H9 (cell line): ENCODE measurements around the gene SWAP70. TPM values are rescaled to one million over a fixed set of nuclear protein-coding genes. Genes with fewer than 3 reads are reported as not detected.

Source experiments
- DNase-seq: peaks from one replicate; pipeline ENCODE4 v3.0.0-alpha.2; 2017
- H2AFZ ChIP-seq: one replicate; pipeline ENCODE4 v1.6.1; 2013; ENCODE audit warnings: mild to moderate bottlenecking, low read length, control low read depth, moderate library complexity
- H2AK5ac ChIP-seq: 2 replicates; pipeline ENCODE4 v1.6.1; 2013; ENCODE audit warnings: low read length, control low read depth, mixed read lengths; ENCODE audit not compliant: insufficient read length
- H2BK120ac ChIP-seq: one replicate; pipeline ENCODE4 v1.6.1; 2013; ENCODE audit warnings: low read depth, mild to moderate bottlenecking, low read length, control low read depth, inconsistent platforms; ENCODE audit not compliant: poor library complexity, severe bottlenecking
- H2BK12ac ChIP-seq: 2 replicates; pipeline ENCODE4 v1.6.1; 2013; ENCODE audit warnings: low read length, control low read depth, mixed read lengths, low read depth; ENCODE audit not compliant: insufficient read length
- H2BK15ac ChIP-seq: 2 replicates; pipeline ENCODE4 v1.6.1; 2013; ENCODE audit warnings: low read depth, low read length, control low read depth
- H2BK20ac ChIP-seq: one replicate; pipeline ENCODE4 v1.6.1; 2013; ENCODE audit warnings: low read depth, mild to moderate bottlenecking, low read length, control low read depth, inconsistent platforms; ENCODE audit not compliant: poor library complexity, severe bottlenecking
- H2BK5ac ChIP-seq: 2 replicates; pipeline ENCODE4 v1.6.1; 2013; ENCODE audit warnings: low read length, control low read depth, mixed read lengths; ENCODE audit not compliant: insufficient read length
- H3K14ac ChIP-seq: 2 replicates; pipeline ENCODE4 v1.6.1; 2013; ENCODE audit warnings: low read length, control low read depth; ENCODE audit not compliant: insufficient read depth
- H3K18ac ChIP-seq: 2 replicates; pipeline ENCODE4 v1.6.1; 2013; ENCODE audit warnings: low read depth, mild to moderate bottlenecking, mixed read lengths, low read length, control low read depth; ENCODE audit not compliant: insufficient read length
- H3K23ac ChIP-seq: 2 replicates; pipeline ENCODE4 v1.6.1; 2013; ENCODE audit warnings: low read length, control low read depth, mixed read lengths, low read depth; ENCODE audit not compliant: insufficient read length
- H3K23me2 ChIP-seq: 2 replicates; pipeline ENCODE4 v1.6.1; 2013; ENCODE audit warnings: low read depth, mild to moderate bottlenecking, mixed read lengths, low read length, control low read depth; ENCODE audit not compliant: insufficient read length, poor library complexity, severe bottlenecking
- H3K27ac ChIP-seq: 2 replicates; pipeline ENCODE4 v1.5.1; 2013; ENCODE audit warnings: low read length, control low read depth, mixed read lengths, low read depth; ENCODE audit not compliant: insufficient read length
- H3K27me3 ChIP-seq: 2 replicates; pipeline ENCODE4 v1.6.1; 2013; ENCODE audit warnings: low read length, control low read depth, inconsistent platforms; ENCODE audit not compliant: insufficient read depth
- H3K4ac ChIP-seq: 2 replicates; pipeline ENCODE4 v1.6.1; 2013; ENCODE audit warnings: low read depth, mild to moderate bottlenecking, control low read depth, inconsistent platforms, low read length, moderate library complexity
- H3K4me1 ChIP-seq: 2 replicates; pipeline ENCODE4 v1.6.1; 2013; ENCODE audit warnings: low read length, control low read depth, inconsistent platforms; ENCODE audit not compliant: insufficient read depth
- H3K4me2 ChIP-seq: 2 replicates; pipeline ENCODE4 v1.6.1; 2013; ENCODE audit warnings: low read length, control low read depth, mixed read lengths; ENCODE audit not compliant: insufficient read length, insufficient read depth
- H3K56ac ChIP-seq: 2 replicates; pipeline ENCODE4 v1.6.1; 2013; ENCODE audit warnings: low read depth, mild to moderate bottlenecking, mixed read lengths, low read length, control low read depth; ENCODE audit not compliant: insufficient read length
- H3K79me1 ChIP-seq: 2 replicates; pipeline ENCODE4 v1.6.1; 2013; ENCODE audit warnings: low read depth, mild to moderate bottlenecking, moderate library complexity, low read length, control low read depth, inconsistent platforms; ENCODE audit not compliant: insufficient read depth, poor library complexity, severe bottlenecking
- H3K79me2 ChIP-seq: 2 replicates; pipeline ENCODE4 v1.6.1; 2013; ENCODE audit warnings: low read length, control low read depth, inconsistent platforms; ENCODE audit not compliant: insufficient read depth
- H3K9ac ChIP-seq: 2 replicates; pipeline ENCODE4 v1.6.1; 2013; ENCODE audit warnings: low read length, control low read depth, mixed read lengths; ENCODE audit not compliant: insufficient read length; ENCODE audit errors: extremely low read depth
- H3K9me3 ChIP-seq: one replicate; pipeline ENCODE4 v1.6.1; 2013; ENCODE audit warnings: low read depth, low read length, inconsistent platforms; ENCODE audit not compliant: control insufficient read depth
- H3T11ph ChIP-seq: one replicate; pipeline ENCODE4 v1.6.1; 2013; ENCODE audit warnings: mild to moderate bottlenecking, low read length, control low read depth, inconsistent platforms
- H4K20me1 ChIP-seq: one replicate; pipeline ENCODE4 v1.6.1; 2013; ENCODE audit not compliant: control insufficient read depth, insufficient read length, insufficient read depth
- H4K5ac ChIP-seq: 2 replicates; pipeline ENCODE4 v1.6.1; 2013; ENCODE audit warnings: low read depth, mild to moderate bottlenecking, mixed read lengths, low read length, control low read depth; ENCODE audit not compliant: insufficient read length
- H4K8ac ChIP-seq: replicated peaks from 2 replicates; pipeline ENCODE4 v1.6.1; 2013; ENCODE audit warnings: low read length, control low read depth, mixed read lengths, low read depth; ENCODE audit not compliant: insufficient read length
- H4K91ac ChIP-seq: 2 replicates; pipeline ENCODE4 v1.6.1; 2013; ENCODE audit warnings: low read depth, mild to moderate bottlenecking, moderate library complexity, mixed read lengths, low read length, control low read depth; ENCODE audit not compliant: insufficient read length
- H3K27ac Mint-ChIP-seq, 3 experiments: 2 replicates in 2 of 3; 3 replicates in 1 of 3; pipeline ENCODE4 v1.8.0; 2020 to 2021; ENCODE audit warnings: mixed read lengths in 3 of 3, mild to moderate bottlenecking in 1 of 3, moderate library complexity in 1 of 3
- H3K27me3 Mint-ChIP-seq: 2 replicates; pipeline ENCODE4 v1.8.0; 2021; ENCODE audit warnings: low read depth, mild to moderate bottlenecking, moderate library complexity, mixed read lengths
- H3K36me3 Mint-ChIP-seq, 3 experiments: 2 replicates in 2 of 3; 3 replicates in 1 of 3; pipeline ENCODE4 v1.8.0; 2020 to 2021; ENCODE audit warnings: low read depth in 3 of 3, mixed read lengths in 3 of 3; ENCODE audit not compliant: insufficient read depth in 1 of 3
- H3K4me1 Mint-ChIP-seq, 2 experiments: 2 replicates each; pipeline ENCODE4 v1.8.0; 2020; ENCODE audit warnings: mixed read lengths in 2 of 2
- H3K4me3 Mint-ChIP-seq, 2 experiments: 2 replicates in 1 of 2; 3 replicates in 1 of 2; pipeline ENCODE4 v1.8.0; 2020 to 2021; ENCODE audit warnings: mild to moderate bottlenecking in 2 of 2, mixed read lengths in 2 of 2, moderate library complexity in 1 of 2
- H3K9me3 Mint-ChIP-seq, 2 experiments: 2 replicates in 1 of 2; 3 replicates in 1 of 2; pipeline ENCODE4 v1.8.0; 2020; ENCODE audit warnings: mild to moderate bottlenecking in 2 of 2, mixed read lengths in 2 of 2, moderate library complexity in 1 of 2
- WGBS: extraction: QIAGEN DNeasy Blood & Tissue Kit; methylation state at CpG from one replicate; pipeline ENCODE4 v1.1.7; 2013; ENCODE audit warnings: missing lambda C conversion rate, low lambda C conversion rate, mixed read lengths; ENCODE audit not compliant: insufficient read length; ENCODE audit errors: extremely low coverage; 5-methylcytosine and 5-hydroxymethylcytosine counted together
- total RNA-seq: library from RNA; stranded (reverse); gene quantifications from 2 replicates; pipeline ENCODE4 v1.2.1, GENCODE V29; 2021
- TF ChIP-seq, protein P1 (sequence below): fragments of 200-600 bp; sonication (generic); conservative IDR thresholded peaks from 3 replicates; pipeline ENCODE4 v1.8.0; 2021; ENCODE audit warnings: antibody characterized with exemption, mild to moderate bottlenecking

Gene SWAP70
- total RNA-seq, 1 experiment from 2014 or later: 34.4 TPM

DNA sequence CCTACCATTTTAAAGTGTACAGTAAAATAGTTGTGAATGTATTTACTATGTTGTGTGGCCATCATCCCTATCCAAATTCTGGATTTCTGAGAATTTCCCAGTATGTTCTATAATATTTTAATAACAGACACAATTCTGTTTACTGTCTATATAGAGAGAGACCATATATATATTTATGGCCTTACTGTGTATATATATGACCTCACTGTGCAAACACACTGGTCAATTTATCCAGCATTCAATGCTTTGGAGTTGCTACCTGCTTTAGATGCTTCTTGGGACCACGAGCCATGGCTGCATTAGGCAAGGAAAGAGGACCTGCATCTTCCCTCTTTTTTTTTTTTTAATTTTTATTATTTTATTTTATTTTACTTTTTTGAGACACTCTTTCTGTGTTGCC, 40.2 kb downstream of the SWAP70 start:
- Histone ChIP-seq H3K23ac (no peak overlapping the region), H4K91ac (no peak overlapping the region), H2BK5ac (no peak overlapping the region), H3K4me1 (no peaks in the 10 kb centered on the region), H3K23me2 (no peaks in the 10 kb centered on the region), H3K79me2 (peaks cover 4% of the 10 kb centered on the region; the same call in 1 of the 2 replicates), H2BK12ac (no peak overlapping the region), H3K56ac (no peak overlapping the region), H4K8ac (no peak overlapping the region), H2BK20ac (no peak overlapping the region), H4K20me1 (no peaks in the 10 kb centered on the region), H3K4me2 (no peak overlapping the region), H3K27me3 (no peaks in the 10 kb centered on the region), H3K9me3 (no peaks in the 10 kb centered on the region), H3K79me1 (peaks cover 3% of the 10 kb centered on the region), H2BK120ac (no peak overlapping the region), H3K4ac (no peak overlapping the region), H2AFZ (no peak overlapping the region), H3K9ac (no peak overlapping the region), H3K14ac (no peak overlapping the region), H3K27ac (no peak overlapping the region), H2BK15ac (no peak overlapping the region), H3T11ph (no peak overlapping the region), H2AK5ac (no peak overlapping the region), H4K5ac (no peak overlapping the region), H3K18ac (no peak overlapping the region)
- H3K36me3 Mint-ChIP-seq: peaks cover 0 to 3% (median 0%) of the 10 kb centered on the region in 3 experiments; a peak in 2 of 7 replicates
- TF ChIP-seq, protein P1, sequence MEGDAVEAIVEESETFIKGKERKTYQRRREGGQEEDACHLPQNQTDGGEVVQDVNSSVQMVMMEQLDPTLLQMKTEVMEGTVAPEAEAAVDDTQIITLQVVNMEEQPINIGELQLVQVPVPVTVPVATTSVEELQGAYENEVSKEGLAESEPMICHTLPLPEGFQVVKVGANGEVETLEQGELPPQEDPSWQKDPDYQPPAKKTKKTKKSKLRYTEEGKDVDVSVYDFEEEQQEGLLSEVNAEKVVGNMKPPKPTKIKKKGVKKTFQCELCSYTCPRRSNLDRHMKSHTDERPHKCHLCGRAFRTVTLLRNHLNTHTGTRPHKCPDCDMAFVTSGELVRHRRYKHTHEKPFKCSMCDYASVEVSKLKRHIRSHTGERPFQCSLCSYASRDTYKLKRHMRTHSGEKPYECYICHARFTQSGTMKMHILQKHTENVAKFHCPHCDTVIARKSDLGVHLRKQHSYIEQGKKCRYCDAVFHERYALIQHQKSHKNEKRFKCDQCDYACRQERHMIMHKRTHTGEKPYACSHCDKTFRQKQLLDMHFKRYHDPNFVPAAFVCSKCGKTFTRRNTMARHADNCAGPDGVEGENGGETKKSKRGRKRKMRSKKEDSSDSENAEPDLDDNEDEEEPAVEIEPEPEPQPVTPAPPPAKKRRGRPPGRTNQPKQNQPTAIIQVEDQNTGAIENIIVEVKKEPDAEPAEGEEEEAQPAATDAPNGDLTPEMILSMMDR: no peak
- no CpG with 5 or more reads among the region's 1 CpG for WGBS
- H3K27ac Mint-ChIP-seq: no peak overlapping the region
- H3K27me3 Mint-ChIP-seq: no peaks in the 10 kb centered on the region
- H3K9me3 Mint-ChIP-seq: no peaks in the 10 kb centered on the region
- no peak for DNase-seq
- H3K4me1 Mint-ChIP-seq: peaks cover 7% of the 10 kb centered on the region in 2 experiments
- H3K4me3 Mint-ChIP-seq: no peak overlapping the region
